HepG2 (cell line): ENCODE measurements around the gene STX5. TPM values are rescaled to one million over a fixed set of nuclear protein-coding genes. Genes with fewer than 3 reads are reported as not detected.
"Not testable (repeated sequence)": the region's sequence is repeated elsewhere in the genome, so short reads cannot be mapped to it uniquely, and the experiment has no call there.

Experiments used
- ATAC-seq: fragments of 200-7000 bp; cut with Tn5 transposase; 3 replicates; pipeline ENCODE4 v1.9.1; 2020; ENCODE audit warnings: mild to moderate bottlenecking, moderate library complexity
- BruUV-seq: library from RNA; stranded (reverse); fragments of 400-500 nt; replicated peaks from 2 replicates; lab custom pipeline; 2021; lab: Mats Ljungman, UMichigan
- CTCF ChIA-PET: fragments of 300-600 bp; formaldehyde crosslinking; extraction: SDS; loops from one replicate; lab custom pipeline; 2021; ENCODE audit warnings: low total read pairs, inconsistent platforms, low intra/inter-chr PET ratio; lab: Yijun Ruan, JAX
- POLR2A ChIA-PET: fragments of 350-600 bp; sonication (Branson Sonifier 250); formaldehyde crosslinking; loops from one replicate; lab custom pipeline; 2020; ENCODE audit warnings: antibody characterized with exemption, inconsistent platforms; lab: Yijun Ruan, JAX
- DNase-seq: peaks from one replicate; pipeline ENCODE4 v3.0.0-alpha.2; 2015; ENCODE audit warnings: low spot score
- FAIRE-seq: peaks from 3 replicates; lab custom pipeline; 2011; peaks lifted over from hg19 to GRCh38; lab: Jason Lieb, UNC
- H2AFZ ChIP-seq: one replicate; pipeline ENCODE4 v1.6.1; 2011; ENCODE audit warnings: low read length, inconsistent platforms
- H3K27ac ChIP-seq: fragments of 300-600 bp; 3 replicates; pipeline ENCODE4 v1.8.0; 2011; ENCODE audit warnings: mixed run types, mild to moderate bottlenecking, mixed read lengths, low read length, inconsistent platforms; ENCODE audit not compliant: insufficient read depth; ENCODE audit errors: extremely low read length
- H3K27me3 ChIP-seq, 2 experiments: fragments of 200-600 bp in 1 of 2; 2 replicates in 1 of 2; 3 replicates in 1 of 2; pipeline versions ENCODE4 v1.6.0 to v1.8.0; 2011; ENCODE audit warnings: low read length in 2 of 2, mild to moderate bottlenecking in 2 of 2, moderate library complexity in 2 of 2, inconsistent platforms in 1 of 2; ENCODE audit not compliant: insufficient read depth in 2 of 2, control insufficient read depth in 1 of 2
- H3K36me3 ChIP-seq, 2 experiments: fragments of 200-600 bp in 1 of 2; replicated peaks in 1 of 2; 2 replicates in 1 of 2; 3 replicates in 1 of 2; pipeline versions ENCODE4 v1.5.1 to v1.8.0; 2011; ENCODE audit warnings: low read length in 2 of 2, inconsistent platforms in 1 of 2; ENCODE audit not compliant: insufficient read depth in 2 of 2, control insufficient read depth in 1 of 2
- H3K4me1 ChIP-seq: 2 replicates; pipeline ENCODE4 v1.5.1; 2012; ENCODE audit warnings: low read length, inconsistent platforms; ENCODE audit not compliant: insufficient read depth
- H3K4me2 ChIP-seq: 2 replicates; pipeline ENCODE4 v1.6.0; 2011; ENCODE audit warnings: low read depth, low read length, inconsistent platforms
- H3K4me3 ChIP-seq, 3 experiments: fragments of 200-600 bp in 1 of 3; sonication (generic), shearing (Covaris generic) in 1 of 3; replicated peaks in 1 of 3; 2 replicates each; pipeline ENCODE4 v1.5.1; 2011 to 2016; ENCODE audit warnings: low read length in 3 of 3, inconsistent platforms in 2 of 3, low read depth in 2 of 3, mild to moderate bottlenecking in 2 of 3, control low read depth in 1 of 3, mixed read lengths in 1 of 3; ENCODE audit not compliant: insufficient read depth in 1 of 3
- H3K79me2 ChIP-seq: one replicate; pipeline ENCODE4 v1.6.1; 2011; ENCODE audit warnings: low read length, inconsistent platforms; ENCODE audit not compliant: insufficient read depth
- H3K9ac ChIP-seq: 2 replicates; pipeline ENCODE4 v1.6.0; 2011; ENCODE audit warnings: mild to moderate bottlenecking, low read depth, low read length, inconsistent platforms; ENCODE audit not compliant: insufficient read depth
- H3K9me3 ChIP-seq: 2 replicates; pipeline ENCODE4 v1.5.1; 2012; ENCODE audit warnings: mild to moderate bottlenecking, low read length
- H4K20me1 ChIP-seq: 2 replicates; pipeline ENCODE4 v1.6.0; 2011; ENCODE audit warnings: inconsistent platforms, mild to moderate bottlenecking, low read length, moderate library complexity; ENCODE audit not compliant: insufficient read depth
- GABPB1 ChIP-seq: IDR thresholded peaks from 2 replicates; pipeline ENCODE4 v1.6.1; 2016; ENCODE audit warnings: mild to moderate bottlenecking, missing genetic modification reagents, moderate library complexity, missing compliant biosample characterization
- PITX1 ChIP-seq: sonication (generic); formaldehyde crosslinking; IDR thresholded peaks from 2 replicates; pipeline ENCODE4 v1.5.1; 2020; ENCODE audit warnings: mild to moderate bottlenecking, missing genetic modification reagents
- SAP130 ChIP-seq: IDR thresholded peaks from 2 replicates; pipeline ENCODE4 v1.6.1; 2016; ENCODE audit warnings: low read depth
- ZNF574 ChIP-seq: sonication (generic); formaldehyde crosslinking; IDR thresholded peaks from 2 replicates; pipeline ENCODE4 v1.4.0; 2020; ENCODE audit warnings: missing genetic modification reagents
- ZNF629 ChIP-seq: sonication (generic); formaldehyde crosslinking; conservative IDR thresholded peaks from 2 replicates; pipeline ENCODE4 v1.5.0; 2020; ENCODE audit warnings: missing genetic modification reagents
- WGBS: methylation state at CpG from one replicate; pipeline ENCODE4 v1.1.6; 2017; ENCODE audit warnings: low lambda C conversion rate; 5-methylcytosine and 5-hydroxymethylcytosine counted together
- in situ Hi-C: cut with HindIII; loops from 2 replicates; pipeline ENCODE4 v1.10.0; 2017; ENCODE audit warnings: low pct_unique_long_range_greater_than_20kb; ENCODE audit not compliant: extremely low pct_ligation_motif_present
- intact Hi-C: fragments of 100-400 bp; cut with micrococcal nuclease; formaldehyde crosslinking; loops from one replicate; pipeline ENCODE4 v1.10.0; 2022; ENCODE audit not compliant: unreplicated experiment
- polyA plus RNA-seq, 8 experiments: library from polyadenylated mRNA; depleted of rRNA in 3 of 8; stranded (reverse) in 7 of 8; unstranded in 1 of 8; fragments of >200 nt; fragmentation: Illumina TruSeq in 4 of 8; extraction: Trizol in 4 of 8; gene quantifications; 2 replicates each; pipeline versions ENCODE4 v1.2.1 to v1.2.3, GENCODE V29; 2011 to 2016; ENCODE audit warnings: low read depth in 4 of 8, missing spikeins in 1 of 8, mixed read lengths in 1 of 8; ENCODE audit not compliant: insufficient read depth in 1 of 8
- total RNA-seq, 5 experiments: library from RNA; depleted of rRNA; stranded (reverse); fragments of >200 nt; fragmentation: Illumina TruSeq; extraction: Trizol; gene quantifications; 2 replicates each; pipeline ENCODE4 v1.2.3, GENCODE V29; 2016; ENCODE audit warnings: low read depth in 1 of 5
- TF ChIP-seq, protein P1 (sequence below): sonication (generic); formaldehyde crosslinking; IDR thresholded peaks from 2 replicates; pipeline ENCODE4 v1.4.0; 2020; ENCODE audit warnings: missing genetic modification reagents
- TF ChIP-seq, protein P2 (sequence below): sonication (generic); formaldehyde crosslinking; IDR thresholded peaks from 2 replicates; pipeline ENCODE4 v1.9.0; 2021; ENCODE audit warnings: missing genetic modification reagents, borderline replicate concordance

Gene STX5
- total and polyA plus RNA-seq, 2 of the 13 experiments (the other 11 are each of a cell fraction or from before 2014, with no cell fraction given) = 26.9 to 30.0 TPM

DNA sequence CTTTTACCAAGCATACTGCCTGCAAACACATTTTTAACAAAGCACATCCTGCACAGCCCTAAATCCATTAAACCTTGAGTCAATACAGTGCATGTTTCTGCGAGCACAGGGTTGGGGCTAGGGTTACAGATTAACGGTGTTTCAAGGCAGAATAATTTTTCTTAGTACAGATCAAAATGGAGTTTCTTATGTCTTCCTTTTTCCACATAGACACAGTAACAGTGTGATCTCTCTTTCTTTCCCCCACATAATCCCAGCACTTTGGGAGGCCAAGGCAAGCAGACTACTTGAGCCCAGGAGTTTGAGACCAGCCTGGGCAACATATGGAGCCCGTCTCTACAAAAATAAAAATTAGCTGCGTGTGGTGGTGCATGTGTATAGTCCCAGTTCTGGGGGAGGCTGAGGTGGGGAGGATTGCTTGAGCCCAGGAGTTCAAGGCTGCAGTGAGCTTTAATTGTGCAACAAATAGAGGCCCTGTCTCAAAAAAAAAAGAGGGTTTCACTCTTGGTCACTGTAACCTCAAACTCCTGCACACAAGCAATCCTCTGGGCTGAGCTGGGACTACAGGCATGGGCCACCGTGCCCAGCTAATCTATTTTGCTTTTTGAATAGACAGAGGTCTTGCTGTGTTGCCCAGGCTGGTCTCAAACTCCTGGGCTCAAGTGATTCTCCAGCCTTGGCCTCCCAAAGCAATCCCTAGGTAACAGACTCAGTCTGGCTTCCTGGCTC, 29.1 kb upstream of the STX5 start (continued):
- TF ChIP-seq, protein P1, sequence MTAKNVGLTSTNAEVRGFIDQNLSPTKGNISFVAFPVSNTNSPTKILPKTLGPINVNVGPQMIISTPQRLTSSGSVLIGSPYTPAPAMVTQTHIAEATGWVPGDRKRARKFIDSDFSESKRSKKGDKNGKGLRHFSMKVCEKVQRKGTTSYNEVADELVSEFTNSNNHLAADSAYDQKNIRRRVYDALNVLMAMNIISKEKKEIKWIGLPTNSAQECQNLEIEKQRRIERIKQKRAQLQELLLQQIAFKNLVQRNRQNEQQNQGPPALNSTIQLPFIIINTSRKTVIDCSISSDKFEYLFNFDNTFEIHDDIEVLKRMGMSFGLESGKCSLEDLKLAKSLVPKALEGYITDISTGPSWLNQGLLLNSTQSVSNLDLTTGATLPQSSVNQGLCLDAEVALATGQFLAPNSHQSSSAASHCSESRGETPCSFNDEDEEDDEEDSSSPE (CRISPR knock-in tag) = peak; percentile 12; the same call in 1 of the 2 replicates
- TF ChIP-seq ZNF629 (CRISPR knock-in tag) = 0 out of 2 replicates have a peak, but pooled peaks have one; percentile 13
- TF ChIP-seq SAP130 (CRISPR knock-in tag) = peak; percentile 63
- TF ChIP-seq, protein P2, sequence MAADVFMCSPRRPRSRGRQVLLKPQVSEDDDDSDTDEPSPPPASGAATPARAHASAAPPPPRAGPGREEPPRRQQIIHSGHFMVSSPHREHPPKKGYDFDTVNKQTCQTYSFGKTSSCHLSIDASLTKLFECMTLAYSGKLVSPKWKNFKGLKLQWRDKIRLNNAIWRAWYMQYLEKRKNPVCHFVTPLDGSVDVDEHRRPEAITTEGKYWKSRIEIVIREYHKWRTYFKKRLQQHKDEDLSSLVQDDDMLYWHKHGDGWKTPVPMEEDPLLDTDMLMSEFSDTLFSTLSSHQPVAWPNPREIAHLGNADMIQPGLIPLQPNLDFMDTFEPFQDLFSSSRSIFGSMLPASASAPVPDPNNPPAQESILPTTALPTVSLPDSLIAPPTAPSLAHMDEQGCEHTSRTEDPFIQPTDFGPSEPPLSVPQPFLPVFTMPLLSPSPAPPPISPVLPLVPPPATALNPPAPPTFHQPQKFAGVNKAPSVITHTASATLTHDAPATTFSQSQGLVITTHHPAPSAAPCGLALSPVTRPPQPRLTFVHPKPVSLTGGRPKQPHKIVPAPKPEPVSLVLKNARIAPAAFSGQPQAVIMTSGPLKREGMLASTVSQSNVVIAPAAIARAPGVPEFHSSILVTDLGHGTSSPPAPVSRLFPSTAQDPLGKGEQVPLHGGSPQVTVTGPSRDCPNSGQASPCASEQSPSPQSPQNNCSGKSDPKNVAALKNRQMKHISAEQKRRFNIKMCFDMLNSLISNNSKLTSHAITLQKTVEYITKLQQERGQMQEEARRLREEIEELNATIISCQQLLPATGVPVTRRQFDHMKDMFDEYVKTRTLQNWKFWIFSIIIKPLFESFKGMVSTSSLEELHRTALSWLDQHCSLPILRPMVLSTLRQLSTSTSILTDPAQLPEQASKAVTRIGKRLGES (CRISPR knock-in tag) = 0 out of 2 replicates have a peak, but pooled peaks have one; percentile 22
- TF ChIP-seq PITX1 (CRISPR knock-in tag) = peak; percentile 92
- TF ChIP-seq GABPB1 = no peak
- peak; percentile 5; the same call in 1 of the 2 replicates for TF ChIP-seq ZNF574 (CRISPR knock-in tag)
- TF ChIP-seq, all 625 proteins: peak for 23

GRCh38 chr11:62859281-62859703, 27.4 kb upstream of the STX5 start:
- in situ Hi-C loops, FAIRE-seq: not testable (repeated sequence)

More at GRCh38 chr11:62859281-62859703, 27.4 kb upstream of the STX5 start:
- H2AFZ ChIP-seq, H3K9ac ChIP-seq, intact Hi-C loops, ATAC-seq, H3K9me3 ChIP-seq, H3K4me3 ChIP-seq, H3K27me3 ChIP-seq, BruUV-seq, CTCF ChIA-PET, DNase-seq: not testable (repeated sequence)
- Histone ChIP-seq H3K27ac (peak overlapping the region; percentile 59), H3K79me2 (peaks cover 73% of the 10 kb centered on the region), H3K4me1 (peaks cover 69% of the 10 kb centered on the region), H3K4me2 (peak overlapping the region; percentile 37), H4K20me1 (peaks cover 10% of the 10 kb centered on the region), H3K36me3 (peaks cover 3 to 18% of the 10 kb centered on the region in 2 experiments; a peak in 4 of 5 replicates)
- 77% methylated on average over 8 of the region's 8 CpGs for WGBS
- POLR2A ChIA-PET = interaction anchor here (1.4 kb wide), 1 partner anchor 18 kb away, joined by 3 read pairs; no protein-coding TSS in a partner anchor
